GM13976 (cell line): ENCODE results near the gene ANKRD13C.
A peak's percentile ranks its signal among the peaks of the same experiment; 100 is the strongest.

Experiments
- DNase-seq: peaks from one replicate; pipeline ENCODE4 v3.0.0; 2012; ENCODE audit warnings: low spot score
- in situ Hi-C: fragments of 300-500 bp; cut with MboI; formaldehyde crosslinking; loops from one replicate; pipeline ENCODE4 v1.12.0; 2022; ENCODE audit warnings: low sequenced_read_pairs, mixed read lengths, inconsistent platforms; ENCODE audit not compliant: unreplicated experiment
- TF ChIP-seq, protein P1 (sequence below): IDR thresholded peaks from 2 replicates; pipeline ENCODE4 v1.5.1; 2012; ENCODE audit warnings: borderline replicate concordance, mild to moderate bottlenecking; ENCODE audit not compliant: insufficient read depth; ENCODE audit errors: extremely low read depth, missing control alignments, control extremely low read depth

The ANKRD13C gene, protein sequence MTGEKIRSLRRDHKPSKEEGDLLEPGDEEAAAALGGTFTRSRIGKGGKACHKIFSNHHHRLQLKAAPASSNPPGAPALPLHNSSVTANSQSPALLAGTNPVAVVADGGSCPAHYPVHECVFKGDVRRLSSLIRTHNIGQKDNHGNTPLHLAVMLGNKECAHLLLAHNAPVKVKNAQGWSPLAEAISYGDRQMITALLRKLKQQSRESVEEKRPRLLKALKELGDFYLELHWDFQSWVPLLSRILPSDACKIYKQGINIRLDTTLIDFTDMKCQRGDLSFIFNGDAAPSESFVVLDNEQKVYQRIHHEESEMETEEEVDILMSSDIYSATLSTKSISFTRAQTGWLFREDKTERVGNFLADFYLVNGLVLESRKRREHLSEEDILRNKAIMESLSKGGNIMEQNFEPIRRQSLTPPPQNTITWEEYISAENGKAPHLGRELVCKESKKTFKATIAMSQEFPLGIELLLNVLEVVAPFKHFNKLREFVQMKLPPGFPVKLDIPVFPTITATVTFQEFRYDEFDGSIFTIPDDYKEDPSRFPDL

DNA sequence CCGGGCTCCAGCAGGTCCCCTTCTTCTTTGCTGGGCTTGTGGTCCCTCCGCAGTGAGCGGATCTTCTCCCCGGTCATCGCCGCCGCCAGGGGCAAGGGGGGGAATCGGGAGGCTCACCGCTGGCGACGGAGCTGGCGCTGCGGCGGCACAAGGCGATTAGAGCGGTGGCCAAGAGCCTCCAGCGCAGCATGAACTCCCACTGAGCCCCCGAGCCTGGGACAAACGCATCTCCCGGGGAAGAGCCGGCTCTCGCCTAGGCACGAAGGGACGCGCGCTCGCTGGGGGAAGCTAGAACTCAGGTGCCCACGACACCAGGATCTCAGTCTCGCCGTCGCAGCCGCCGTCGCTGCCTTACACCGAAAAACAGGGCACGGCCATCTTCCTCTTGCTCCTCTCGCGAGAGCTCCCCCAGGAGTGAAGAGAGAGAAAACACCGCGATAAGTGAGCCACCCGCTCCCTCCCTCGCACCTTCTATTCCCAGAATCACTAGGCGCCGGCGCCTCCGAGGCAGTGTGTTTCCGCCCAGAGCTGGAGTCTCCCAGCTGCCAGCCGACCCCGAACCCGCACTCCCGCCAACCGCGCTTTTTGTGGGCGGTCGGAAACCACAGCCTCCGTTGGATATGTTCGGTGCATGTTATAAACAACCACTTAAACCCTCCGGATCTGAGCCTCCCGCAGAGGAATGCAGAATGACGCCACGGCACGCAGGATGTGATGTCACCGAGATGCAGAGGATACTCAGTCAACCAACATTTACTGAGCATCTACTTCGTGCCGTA is at the start of gene ANKRD13C:
Gene ANKRD13C, minus strand, starts transcription at position 391 of the 779 bp plus-strand sequence. Its CDS starts 314 bp downstream, at position 77.
- in situ Hi-C loops = no loop called here
- TF ChIP-seq, protein P1, sequence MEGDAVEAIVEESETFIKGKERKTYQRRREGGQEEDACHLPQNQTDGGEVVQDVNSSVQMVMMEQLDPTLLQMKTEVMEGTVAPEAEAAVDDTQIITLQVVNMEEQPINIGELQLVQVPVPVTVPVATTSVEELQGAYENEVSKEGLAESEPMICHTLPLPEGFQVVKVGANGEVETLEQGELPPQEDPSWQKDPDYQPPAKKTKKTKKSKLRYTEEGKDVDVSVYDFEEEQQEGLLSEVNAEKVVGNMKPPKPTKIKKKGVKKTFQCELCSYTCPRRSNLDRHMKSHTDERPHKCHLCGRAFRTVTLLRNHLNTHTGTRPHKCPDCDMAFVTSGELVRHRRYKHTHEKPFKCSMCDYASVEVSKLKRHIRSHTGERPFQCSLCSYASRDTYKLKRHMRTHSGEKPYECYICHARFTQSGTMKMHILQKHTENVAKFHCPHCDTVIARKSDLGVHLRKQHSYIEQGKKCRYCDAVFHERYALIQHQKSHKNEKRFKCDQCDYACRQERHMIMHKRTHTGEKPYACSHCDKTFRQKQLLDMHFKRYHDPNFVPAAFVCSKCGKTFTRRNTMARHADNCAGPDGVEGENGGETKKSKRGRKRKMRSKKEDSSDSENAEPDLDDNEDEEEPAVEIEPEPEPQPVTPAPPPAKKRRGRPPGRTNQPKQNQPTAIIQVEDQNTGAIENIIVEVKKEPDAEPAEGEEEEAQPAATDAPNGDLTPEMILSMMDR = no peak
- DNase-seq = peak; percentile 95

GRCh38 chr1:70403759-70404158 is 49.2 kb upstream of the ANKRD13C start:
- in situ Hi-C loops = no loop called here
- TF ChIP-seq, protein P1 = no peak
- no peak for DNase-seq

DNA sequence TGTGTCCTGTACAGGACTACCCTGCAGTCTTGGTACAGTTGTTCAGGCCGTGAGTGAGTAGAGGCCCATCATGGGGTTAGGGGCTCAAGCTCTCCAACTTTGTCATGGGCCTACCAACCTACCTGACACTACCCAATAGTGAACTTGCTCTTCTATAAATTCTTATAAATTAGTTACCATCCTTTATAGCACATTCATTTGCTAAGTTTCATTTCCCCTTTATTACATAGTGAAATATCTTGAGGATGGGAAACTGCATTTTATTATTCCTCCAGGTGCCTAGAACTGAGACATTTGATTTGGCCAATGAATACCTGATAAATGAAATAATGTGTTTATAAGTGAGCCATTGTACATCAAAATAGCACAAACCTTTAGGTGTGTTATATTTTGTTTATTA is 47.5 kb upstream of the ANKRD13C start:
- TF ChIP-seq, protein P1 = no peak
- in situ Hi-C loops = no loop called here
- no peak for DNase-seq

GRCh38 chr1:70400335-70400734 is 45.8 kb upstream of the ANKRD13C start:
- TF ChIP-seq, protein P1 = no peak
- in situ Hi-C loops = no loop called here
- no peak for DNase-seq

GRCh38 chr1:70397013-70397412 is 42.5 kb upstream of the ANKRD13C start:
- no peak for DNase-seq
- in situ Hi-C loops = no loop called here

GRCh38 chr1:70396607-70397006 is 42.1 kb upstream of the ANKRD13C start:
- DNase-seq = no peak
- TF ChIP-seq, protein P1 = no peak
- in situ Hi-C loops = no loop called here

More at GRCh38 chr1:70397013-70397412, 42.5 kb upstream of the ANKRD13C start:
- TF ChIP-seq, protein P1 = no peak
